H1 (cell line): ENCODE results near the gene PTH1R. TPM values are rescaled to one million over a fixed set of nuclear protein-coding genes. Genes with fewer than 3 reads are reported as not detected.

Source experiments
- CHD1 ChIP-seq: IDR thresholded peaks from 2 replicates; pipeline ENCODE4 v1.6.1; 2012; ENCODE audit warnings: low read depth, low read length, improper control_type of control experiment
- CHD7 ChIP-seq: fragments of 300-600 bp; sonication (generic); IDR thresholded peaks from 2 replicates; pipeline ENCODE4 v1.7.1; 2012; ENCODE audit warnings: low read length, moderate library complexity, mild to moderate bottlenecking, inconsistent platforms; ENCODE audit not compliant: insufficient replicate concordance
- CREB1 ChIP-seq: IDR thresholded peaks from 2 replicates; pipeline ENCODE4 v1.6.1; 2012; ENCODE audit warnings: inconsistent platforms
- KDM4A ChIP-seq: IDR thresholded peaks from one replicate; pipeline ENCODE4 v1.7.1; 2012; ENCODE audit warnings: low read depth, mild to moderate bottlenecking, moderate library complexity, low read length, inconsistent platforms; ENCODE audit not compliant: severe bottlenecking
- polyA plus RNA-seq, 7 experiments: library from polyadenylated mRNA; depleted of rRNA in 3 of 7; stranded (reverse) in 5 of 7; unstranded in 2 of 7; fragments of >200 nt in 5 of 7; fragments of 200-250 nt in 2 of 7; gene quantifications; 1 replicate in 5 of 7; 2 replicates in 1 of 7; 4 replicates in 1 of 7; pipeline versions ENCODE4 v1.2.1 to v1.2.3, GENCODE V29; 2011 to 2013; ENCODE audit warnings: missing spikeins in 2 of 7, mixed read lengths in 2 of 7
- total RNA-seq: library from RNA; stranded (reverse); fragmentation: NEBNext Ultra II Directional; extraction: Animal tissue kit (Norgen Biotek cat#: 25700); gene quantifications from 2 replicates; pipeline ENCODE4 v1.2.1, GENCODE V29; 2021
- TF ChIP-seq, protein P1 (sequence below), 3 experiments: IDR thresholded peaks; 1 replicate in 2 of 3; 2 replicates in 1 of 3; pipeline versions ENCODE4 v1.5.1 to v1.6.1; 2011; ENCODE audit warnings: low read length in 3 of 3, mild to moderate bottlenecking in 3 of 3, inconsistent platforms in 2 of 3, low read depth in 1 of 3, moderate library complexity in 1 of 3; ENCODE audit not compliant: insufficient read depth in 1 of 3; ENCODE audit errors: control extremely low read depth in 1 of 3
- TF ChIP-seq, protein P2 (sequence below): IDR thresholded peaks from 2 replicates; pipeline ENCODE4 v1.6.1; 2012; ENCODE audit warnings: inconsistent platforms

The PTH1R gene
- total and polyA plus RNA-seq, 2 of the 8 experiments (the other 6 are each of a cell fraction or from before 2014, with no cell fraction given): 0.57 to 1.5 TPM

- no peak for TF ChIP-seq CHD7
- no peak for TF ChIP-seq CREB1
- TF ChIP-seq, protein P1, sequence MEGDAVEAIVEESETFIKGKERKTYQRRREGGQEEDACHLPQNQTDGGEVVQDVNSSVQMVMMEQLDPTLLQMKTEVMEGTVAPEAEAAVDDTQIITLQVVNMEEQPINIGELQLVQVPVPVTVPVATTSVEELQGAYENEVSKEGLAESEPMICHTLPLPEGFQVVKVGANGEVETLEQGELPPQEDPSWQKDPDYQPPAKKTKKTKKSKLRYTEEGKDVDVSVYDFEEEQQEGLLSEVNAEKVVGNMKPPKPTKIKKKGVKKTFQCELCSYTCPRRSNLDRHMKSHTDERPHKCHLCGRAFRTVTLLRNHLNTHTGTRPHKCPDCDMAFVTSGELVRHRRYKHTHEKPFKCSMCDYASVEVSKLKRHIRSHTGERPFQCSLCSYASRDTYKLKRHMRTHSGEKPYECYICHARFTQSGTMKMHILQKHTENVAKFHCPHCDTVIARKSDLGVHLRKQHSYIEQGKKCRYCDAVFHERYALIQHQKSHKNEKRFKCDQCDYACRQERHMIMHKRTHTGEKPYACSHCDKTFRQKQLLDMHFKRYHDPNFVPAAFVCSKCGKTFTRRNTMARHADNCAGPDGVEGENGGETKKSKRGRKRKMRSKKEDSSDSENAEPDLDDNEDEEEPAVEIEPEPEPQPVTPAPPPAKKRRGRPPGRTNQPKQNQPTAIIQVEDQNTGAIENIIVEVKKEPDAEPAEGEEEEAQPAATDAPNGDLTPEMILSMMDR (IDR thresholded peaks at IDR 0.05; ENCODE audit: control extremely low read depth in 1 of 3, insufficient read depth in 1 of 3, low read depth in 1 of 3, low read length in 3 of 3): no peak
- TF ChIP-seq CHD1: no peak
- TF ChIP-seq, protein P2, sequence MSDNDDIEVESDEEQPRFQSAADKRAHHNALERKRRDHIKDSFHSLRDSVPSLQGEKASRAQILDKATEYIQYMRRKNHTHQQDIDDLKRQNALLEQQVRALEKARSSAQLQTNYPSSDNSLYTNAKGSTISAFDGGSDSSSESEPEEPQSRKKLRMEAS: no peak
- TF ChIP-seq KDM4A: no peak
Measured at GRCh38 chr3:46939578-46940445, 62.3 kb downstream of the PTH1R start (continued).
